Caki2 (cell line): ENCODE data around the gene OR2T6. TPM values are rescaled to one million over a fixed set of nuclear protein-coding genes. Genes with fewer than 3 reads are reported as not detected.
"Not testable (repeated sequence)": the region's sequence is repeated elsewhere in the genome, so short reads cannot be mapped to it uniquely, and the experiment has no call there.

ENCODE experiments used
- DNase-seq: peaks from one replicate; pipeline ENCODE4 v3.0.0-alpha.2; 2015; ENCODE audit warnings: low read depth
- in situ Hi-C: cut with HindIII; loops from 2 replicates; pipeline ENCODE4 v1.10.0; 2016; ENCODE audit warnings: low sequenced_read_pairs, low pct_unique_long_range_greater_than_20kb, mixed read lengths
- total RNA-seq: library from RNA; depleted of rRNA; stranded (reverse); fragments of >200 nt; shearing (Covaris generic); gene quantifications from 2 replicates; pipeline ENCODE4 v1.2.3, GENCODE V29; 2014; ENCODE audit warnings: low replicate concordance; rRNA removed

OR2T6 gene
- total RNA-seq, 1 experiment from 2014 or later: not detected

- in situ Hi-C loops, DNase-seq: not testable (repeated sequence)
Measured at GRCh38 chr1:248427526-248428191, 52.1 kb downstream of the OR2T6 start.

- in situ Hi-C loops: not testable (repeated sequence)
Measured at GRCh38 chr1:248428192-248428533, 52.6 kb downstream of the OR2T6 start.

GRCh38 chr1:248431683-248432082 lies 56.1 kb downstream of the OR2T6 start:
- DNase-seq, in situ Hi-C loops: not testable (repeated sequence)

More at GRCh38 chr1:248428192-248428533, 52.6 kb downstream of the OR2T6 start:
- DNase-seq: not testable (repeated sequence)

GRCh38 chr1:248432201-248432600 lies 56.7 kb downstream of the OR2T6 start:
- DNase-seq, in situ Hi-C loops: not testable (repeated sequence)

GRCh38 chr1:248433811-248434415 lies 58.4 kb downstream of the OR2T6 start:
- DNase-seq, in situ Hi-C loops: not testable (repeated sequence)

- in situ Hi-C loops, DNase-seq: not testable (repeated sequence)
Measured at GRCh38 chr1:248434913-248435312, 59.4 kb downstream of the OR2T6 start.

- DNase-seq, in situ Hi-C loops: not testable (repeated sequence)
Measured at GRCh38 chr1:248436303-248436702, 60.8 kb downstream of the OR2T6 start.

GRCh38 chr1:248438668-248439067 lies 63.1 kb downstream of the OR2T6 start:
- in situ Hi-C loops, DNase-seq: not testable (repeated sequence)

GRCh38 chr1:248439283-248439682 lies 63.7 kb downstream of the OR2T6 start:
- DNase-seq, in situ Hi-C loops: not testable (repeated sequence)

Other genes starting within 250 kb of the OR2T6 start
- not detected in 2 replicates for gene OR2M5, start 230.6 kb upstream of the OR2T6 start, total RNA-seq
- gene OR2M2, start 200.9 kb upstream of the OR2T6 start, total RNA-seq: not detected in 2 replicates
- not detected in 2 replicates for gene OR2M3, start 178.5 kb upstream of the OR2T6 start, total RNA-seq
- gene OR2M4, start 144.3 kb upstream of the OR2T6 start, total RNA-seq: not detected in 2 replicates
- gene OR2T33, start 97.8 kb upstream of the OR2T6 start, total RNA-seq: not detected in 2 replicates
- not detected in 2 replicates for gene OR2T12, start 72.3 kb upstream of the OR2T6 start, total RNA-seq
- gene OR2M7, start 51.2 kb upstream of the OR2T6 start, total RNA-seq: not detected in 2 replicates
- not detected in 2 replicates for gene OR14C36, start 27.0 kb upstream of the OR2T6 start, total RNA-seq
- not detected in 2 replicates for gene OR2T4, start 14.1 kb upstream of the OR2T6 start, total RNA-seq
- not detected in 2 replicates for gene OR2T1, start 27.3 kb downstream of the OR2T6 start, total RNA-seq
- not detected in 2 replicates for gene OR2T2, start 69.9 kb downstream of the OR2T6 start, total RNA-seq
- gene OR2T3, start 97.6 kb downstream of the OR2T6 start, total RNA-seq: not detected in 2 replicates
- not detected in 2 replicates for gene OR2T5, start 112.8 kb downstream of the OR2T6 start, total RNA-seq
- gene OR2G6, start 132.3 kb downstream of the OR2T6 start, total RNA-seq: not detected in 2 replicates
- gene OR2T29, start 187.0 kb downstream of the OR2T6 start, total RNA-seq: not detected in 2 replicates
- gene OR2T34, start 199.0 kb downstream of the OR2T6 start, total RNA-seq: not detected in 2 replicates
- not detected in 2 replicates for gene OR2T10, start 222.0 kb downstream of the OR2T6 start, total RNA-seq